PC-3 (cell line): ENCODE measurements around the gene KRTAP10-10. TPM values are rescaled to one million over a fixed set of nuclear protein-coding genes. Genes with fewer than 3 reads are reported as not detected.

Source experiments
- ATAC-seq: fragments of 200-7000 bp; cut with Tn5 transposase; 2 replicates; pipeline ENCODE4 v1.9.1; 2020; ENCODE audit warnings: mild to moderate bottlenecking, moderate library complexity
- BruUV-seq: library from RNA; stranded (reverse); fragments of 400-500 nt; replicated peaks from 2 replicates; lab custom pipeline; 2021; lab: Mats Ljungman, UMichigan
- CTCF ChIA-PET: fragments of 300-600 bp; sonication (Branson Sonifier 250); formaldehyde crosslinking; loops from one replicate; lab custom pipeline; 2022; ENCODE audit warnings: antibody characterized with exemption; lab: Charles Lee
- POLR2A ChIA-PET: fragments of 300-600 bp; sonication (Branson Sonifier 250); formaldehyde crosslinking; loops from one replicate; lab custom pipeline; 2022; ENCODE audit warnings: antibody characterized with exemption; ENCODE audit not compliant: unreplicated experiment; lab: Charles Lee
- DNase-seq: peaks from one replicate; pipeline ENCODE4 v3.0.0-alpha.2; 2015
- H2AFZ ChIP-seq: fragments of 300-600 bp; sonication (generic); 2 replicates; pipeline ENCODE4 v1.6.0; 2016; ENCODE audit warnings: antibody characterized with exemption, low read length
- H3F3A ChIP-seq: fragments of 300-600 bp; sonication (generic); one replicate; pipeline ENCODE4 v1.6.0; 2017; ENCODE audit warnings: antibody characterized with exemption, low read length, control low read depth, mild to moderate bottlenecking; ENCODE audit not compliant: unreplicated experiment
- H3K27ac ChIP-seq: fragments of 300-600 bp; sonication (generic); 2 replicates; pipeline ENCODE4 v1.5.1; 2016; ENCODE audit warnings: mild to moderate bottlenecking, low read length
- H3K27me3 ChIP-seq: fragments of 300-600 bp; sonication (generic); 2 replicates; pipeline ENCODE4 v1.6.1; 2016; ENCODE audit warnings: low read length, mixed read lengths
- H3K36me3 ChIP-seq: fragments of 300-600 bp; sonication (generic); 2 replicates; pipeline ENCODE4 v1.6.1; 2016; ENCODE audit warnings: low read depth, mixed run types, low read length, mixed read lengths
- H3K4me1 ChIP-seq: fragments of 300-600 bp; sonication (generic); 2 replicates; pipeline ENCODE4 v1.5.1; 2016; ENCODE audit warnings: low read length; ENCODE audit not compliant: insufficient read depth
- H3K4me2 ChIP-seq: fragments of 300-600 bp; sonication (generic); 2 replicates; pipeline ENCODE4 v1.6.0; 2016; ENCODE audit warnings: low read length
- H3K4me3 ChIP-seq: fragments of 300-600 bp; sonication (generic); 2 replicates; pipeline ENCODE4 v1.5.1; 2016; ENCODE audit warnings: mild to moderate bottlenecking, low read length, mixed read lengths
- H3K79me2 ChIP-seq: fragments of 300-600 bp; sonication (generic); 2 replicates; pipeline ENCODE4 v1.6.1; 2017; ENCODE audit warnings: low read length, mixed read lengths
- H3K9ac ChIP-seq: fragments of 300-600 bp; sonication (generic); 2 replicates; pipeline ENCODE4 v1.6.0; 2016; ENCODE audit warnings: mild to moderate bottlenecking, low read length
- H3K9me2 ChIP-seq: fragments of 300-600 bp; sonication (generic); replicated peaks from 2 replicates; pipeline ENCODE4 v1.6.1; 2016; ENCODE audit warnings: mixed run types, low read length, mixed read lengths
- H3K9me3 ChIP-seq: fragments of 300-600 bp; sonication (generic); 2 replicates; pipeline ENCODE4 v1.6.1; 2016; ENCODE audit warnings: low read length, mixed read lengths
- H4K20me1 ChIP-seq: fragments of 300-600 bp; sonication (generic); 2 replicates; pipeline ENCODE4 v1.6.1; 2016; ENCODE audit warnings: low read length, mixed read lengths
- CTCF ChIP-seq: fragments of 300-600 bp; sonication (generic); conservative IDR thresholded peaks from 2 replicates; pipeline ENCODE4 v1.5.1; 2017; ENCODE audit warnings: antibody characterized with exemption, low read depth, mild to moderate bottlenecking, low read length
- EZH2 ChIP-seq: fragments of 300-600 bp; sonication (generic); IDR thresholded peaks from one replicate; pipeline ENCODE4 v1.6.1; 2017; ENCODE audit warnings: antibody characterized with exemption, mild to moderate bottlenecking, low read length; ENCODE audit not compliant: unreplicated experiment
- EZH2phosphoT487 ChIP-seq: fragments of 300-600 bp; sonication (generic); IDR thresholded peaks from 2 replicates; pipeline ENCODE4 v1.6.1; 2018; ENCODE audit warnings: mild to moderate bottlenecking, antibody characterized with exemption, low read length, borderline replicate concordance
- intact Hi-C: fragments of 100-400 bp; cut with micrococcal nuclease; formaldehyde crosslinking; loops from 2 replicates; pipeline ENCODE4 v1.9.0; 2023
- total RNA-seq: library from RNA; depleted of rRNA; stranded (reverse); fragments of >200 nt; gene quantifications from 2 replicates; pipeline ENCODE4 v1.2.3, GENCODE V29; 2014

The KRTAP10-10 gene
- total RNA-seq, 1 experiment from 2014 or later, result not detected

DNA sequence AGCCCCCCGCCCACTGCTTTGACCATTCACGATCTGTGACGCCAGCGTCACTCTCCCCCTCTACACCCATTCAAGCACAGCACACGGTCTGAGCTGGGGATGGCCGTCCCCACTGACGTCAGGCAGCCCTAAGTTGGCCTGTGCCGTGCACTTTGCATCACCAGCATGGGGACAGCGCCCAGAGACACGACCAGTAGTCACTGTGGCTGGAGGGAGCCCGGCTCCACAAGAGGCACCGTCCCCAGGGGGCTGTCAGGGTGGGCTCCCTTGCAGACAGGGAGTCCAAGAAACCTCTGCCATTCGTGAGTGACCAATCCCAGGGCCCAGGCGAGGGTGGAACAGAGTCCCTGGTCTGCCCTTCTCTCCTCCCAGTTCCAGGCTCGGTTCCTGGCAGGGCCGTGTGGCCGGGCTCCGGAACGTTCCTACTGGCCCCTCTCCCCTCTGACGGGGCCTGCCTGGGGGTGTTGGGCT is 23.0 kb upstream of the KRTAP10-10 start:
- intact Hi-C loops, result no loop called here
- BruUV-seq, result no TSS peak

GRCh38 chr21:44614961-44615391 is 22.2 kb upstream of the KRTAP10-10 start:
- H3K36me3 ChIP-seq, result no peaks in the 10 kb centered on the region
- TF ChIP-seq EZH2phosphoT487 (no peak), CTCF (no peak)
- DNase-seq (no peak), ATAC-seq (no peak)
- H3K27ac ChIP-seq, result no peak overlapping the region
- POLR2A ChIA-PET, result no interaction called here
- H3K27me3 ChIP-seq, result no peaks in the 10 kb centered on the region
- no peak overlapping the region for H2AFZ ChIP-seq
- 0 out of 2 replicates have a peak, but pooled peaks cover 3% of the 10 kb centered on the region for H3K9me3 ChIP-seq
- CTCF ChIA-PET, result no interaction called here
- H3K4me3 ChIP-seq, result no peak overlapping the region
- intact Hi-C loops, result no loop called here
- no peak overlapping the region for H3K9ac ChIP-seq
- H3K4me1 ChIP-seq, result no peaks in the 10 kb centered on the region
- BruUV-seq, result no TSS peak
- H3K4me2 ChIP-seq, result no peak overlapping the region
- no peaks in the 10 kb centered on the region for H4K20me1 ChIP-seq
- H3K9me2 ChIP-seq, result no peaks in the 10 kb centered on the region
- H3K79me2 ChIP-seq, result no peaks in the 10 kb centered on the region
- no peaks in the 10 kb centered on the region for H3F3A ChIP-seq

More for the DNA sequence above, 23.0 kb upstream of the KRTAP10-10 start:
- Histone ChIP-seq H3K9me2 (no peaks in the 10 kb centered on the region), H3K4me2 (no peak overlapping the region), H3K9ac (no peak overlapping the region), H3K27ac (no peak overlapping the region), H3K27me3 (no peaks in the 10 kb centered on the region), H3K79me2 (no peaks in the 10 kb centered on the region), H3F3A (no peaks in the 10 kb centered on the region), H3K9me3 (0 out of 2 replicates have a peak, but pooled peaks cover 3% of the 10 kb centered on the region), H2AFZ (no peak overlapping the region), H3K4me3 (no peak overlapping the region), H3K4me1 (no peaks in the 10 kb centered on the region), H3K36me3 (no peaks in the 10 kb centered on the region), H4K20me1 (no peaks in the 10 kb centered on the region)
- CTCF ChIA-PET, result no interaction called here
- TF ChIP-seq EZH2 (no peak), EZH2phosphoT487 (no peak), CTCF (no peak)
- POLR2A ChIA-PET, result no interaction called here
- DNase-seq, result no peak
- ATAC-seq, result no peak

- TF ChIP-seq EZH2 (no peak), EZH2phosphoT487 (no peak), CTCF (no peak)
- POLR2A ChIA-PET, result no interaction called here
- Histone ChIP-seq H3K9me2 (no peaks in the 10 kb centered on the region), H3K27me3 (no peaks in the 10 kb centered on the region), H3K9ac (no peak overlapping the region), H3K4me3 (no peak overlapping the region), H3K36me3 (no peaks in the 10 kb centered on the region), H3K79me2 (no peaks in the 10 kb centered on the region), H3K27ac (no peak overlapping the region), H3F3A (no peaks in the 10 kb centered on the region), H2AFZ (no peak overlapping the region), H3K9me3 (0 out of 2 replicates have a peak, but pooled peaks cover 3% of the 10 kb centered on the region), H4K20me1 (no peaks in the 10 kb centered on the region), H3K4me1 (no peaks in the 10 kb centered on the region), H3K4me2 (no peak overlapping the region)
- ATAC-seq (no peak), DNase-seq (no peak)
- intact Hi-C loops, result no loop called here
- BruUV-seq, result no TSS peak
- CTCF ChIA-PET, result no interaction called here
Measured at GRCh38 chr21:44615466-44615865, 21.7 kb upstream of the KRTAP10-10 start.
